ENCODE data around the gene THG1L.

DNA sequence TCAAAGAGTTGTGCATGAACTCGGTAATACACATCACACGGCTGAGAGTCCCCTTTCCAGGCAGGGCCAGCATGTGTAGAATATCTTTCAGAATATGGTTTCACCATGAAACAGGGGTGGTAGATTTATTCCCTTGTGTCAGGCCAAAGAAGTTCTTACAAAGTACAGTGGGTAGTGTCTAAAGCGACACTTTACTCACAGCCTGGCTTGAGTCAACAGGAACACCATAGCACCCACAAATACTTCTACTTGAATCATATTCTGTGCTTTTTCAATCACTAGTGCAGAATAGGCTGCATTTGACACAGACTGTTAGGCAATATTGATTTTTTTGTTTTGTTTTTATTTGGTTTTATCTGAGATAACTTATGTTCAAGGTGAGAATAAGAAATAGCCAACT is 24.9 kb downstream of the THG1L start:
- TF ChIP-seq, protein P1, sequence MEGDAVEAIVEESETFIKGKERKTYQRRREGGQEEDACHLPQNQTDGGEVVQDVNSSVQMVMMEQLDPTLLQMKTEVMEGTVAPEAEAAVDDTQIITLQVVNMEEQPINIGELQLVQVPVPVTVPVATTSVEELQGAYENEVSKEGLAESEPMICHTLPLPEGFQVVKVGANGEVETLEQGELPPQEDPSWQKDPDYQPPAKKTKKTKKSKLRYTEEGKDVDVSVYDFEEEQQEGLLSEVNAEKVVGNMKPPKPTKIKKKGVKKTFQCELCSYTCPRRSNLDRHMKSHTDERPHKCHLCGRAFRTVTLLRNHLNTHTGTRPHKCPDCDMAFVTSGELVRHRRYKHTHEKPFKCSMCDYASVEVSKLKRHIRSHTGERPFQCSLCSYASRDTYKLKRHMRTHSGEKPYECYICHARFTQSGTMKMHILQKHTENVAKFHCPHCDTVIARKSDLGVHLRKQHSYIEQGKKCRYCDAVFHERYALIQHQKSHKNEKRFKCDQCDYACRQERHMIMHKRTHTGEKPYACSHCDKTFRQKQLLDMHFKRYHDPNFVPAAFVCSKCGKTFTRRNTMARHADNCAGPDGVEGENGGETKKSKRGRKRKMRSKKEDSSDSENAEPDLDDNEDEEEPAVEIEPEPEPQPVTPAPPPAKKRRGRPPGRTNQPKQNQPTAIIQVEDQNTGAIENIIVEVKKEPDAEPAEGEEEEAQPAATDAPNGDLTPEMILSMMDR (conservative IDR thresholded peaks at IDR 0.05) = no peak
- no peak for TF ChIP-seq ZFX (IDR thresholded peaks at IDR 0.05)
